ENCODE results near the gene TFAP2A. TPM values are rescaled to one million over a fixed set of nuclear protein-coding genes. Genes with fewer than 3 reads are reported as not detected.

The TFAP2A gene
- total RNA-seq, 1 experiment from 2014 or later = not detected

GRCh38 chr6:10381133-10381829 lies 33.6 kb downstream of the TFAP2A start:
- peak; percentile 87 for DNase-seq
- Histone ChIP-seq H3K4me3 (ENCODE audit: insufficient read depth, low read depth, low read length) (0 out of 2 replicates have a peak overlapping the region, but pooled peaks have one; percentile 9), H3K36me3 (replicated peaks; ENCODE audit: control insufficient read depth, insufficient read depth, low read length) (no peaks in the 10 kb centered on the region), H3K27me3 (ENCODE audit: control insufficient read depth, insufficient read depth, low read length) (peaks cover 63% of the 10 kb centered on the region)

GRCh38 chr6:10375391-10375969 lies 39.4 kb downstream of the TFAP2A start:
- H3K4me3 ChIP-seq (ENCODE audit: insufficient read depth, low read depth, low read length) = no peak overlapping the region
- peak; percentile 69 for DNase-seq

GRCh38 chr6:10373642-10374359 lies 41.1 kb downstream of the TFAP2A start:
- Histone ChIP-seq H3K4me3 (ENCODE audit: insufficient read depth, low read depth, low read length) (no peak overlapping the region), H3K27me3 (ENCODE audit: control insufficient read depth, insufficient read depth, low read length) (no peaks in the 10 kb centered on the region; the same call in 1 of the 2 replicates), H3K36me3 (replicated peaks; ENCODE audit: control insufficient read depth, insufficient read depth, low read length) (no peaks in the 10 kb centered on the region)
- no peak for DNase-seq

More at GRCh38 chr6:10375391-10375969, 39.4 kb downstream of the TFAP2A start:
- H3K36me3 ChIP-seq (replicated peaks; ENCODE audit: control insufficient read depth, insufficient read depth, low read length) = no peaks in the 10 kb centered on the region
- H3K27me3 ChIP-seq (ENCODE audit: control insufficient read depth, insufficient read depth, low read length) = peaks cover 5% of the 10 kb centered on the region

GRCh38 chr6:10369896-10370295 lies 45.0 kb downstream of the TFAP2A start:
- Histone ChIP-seq H3K4me3 (ENCODE audit: insufficient read depth, low read depth, low read length) (no peak overlapping the region), H3K27me3 (ENCODE audit: control insufficient read depth, insufficient read depth, low read length) (no peaks in the 10 kb centered on the region), H3K36me3 (replicated peaks; ENCODE audit: control insufficient read depth, insufficient read depth, low read length) (no peaks in the 10 kb centered on the region)
- no peak for DNase-seq

GRCh38 chr6:10368861-10369260 lies 46.0 kb downstream of the TFAP2A start:
- no peaks in the 10 kb centered on the region for H3K36me3 ChIP-seq (replicated peaks; ENCODE audit: control insufficient read depth, insufficient read depth, low read length)
- DNase-seq = no peak
- no peaks in the 10 kb centered on the region for H3K27me3 ChIP-seq (ENCODE audit: control insufficient read depth, insufficient read depth, low read length)
- no peak overlapping the region for H3K4me3 ChIP-seq (ENCODE audit: insufficient read depth, low read depth, low read length)

GRCh38 chr6:10363911-10364310 lies 51.0 kb downstream of the TFAP2A start:
- DNase-seq = no peak
- Histone ChIP-seq H3K36me3 (replicated peaks; ENCODE audit: control insufficient read depth, insufficient read depth, low read length) (no peaks in the 10 kb centered on the region), H3K27me3 (ENCODE audit: control insufficient read depth, insufficient read depth, low read length) (no peaks in the 10 kb centered on the region), H3K4me3 (ENCODE audit: insufficient read depth, low read depth, low read length) (no peak overlapping the region)

- Histone ChIP-seq H3K27me3 (ENCODE audit: control insufficient read depth, insufficient read depth, low read length) (no peaks in the 10 kb centered on the region), H3K4me3 (ENCODE audit: insufficient read depth, low read depth, low read length) (no peak overlapping the region), H3K36me3 (replicated peaks; ENCODE audit: control insufficient read depth, insufficient read depth, low read length) (no peaks in the 10 kb centered on the region)
- DNase-seq = no peak
Observed at GRCh38 chr6:10362300-10362699, 52.6 kb downstream of the TFAP2A start.

GRCh38 chr6:10361428-10361827 lies 53.4 kb downstream of the TFAP2A start:
- DNase-seq = no peak
- Histone ChIP-seq H3K4me3 (ENCODE audit: insufficient read depth, low read depth, low read length) (no peak overlapping the region), H3K27me3 (ENCODE audit: control insufficient read depth, insufficient read depth, low read length) (no peaks in the 10 kb centered on the region), H3K36me3 (replicated peaks; ENCODE audit: control insufficient read depth, insufficient read depth, low read length) (no peaks in the 10 kb centered on the region)

GRCh38 chr6:10359581-10359980 lies 55.3 kb downstream of the TFAP2A start:
- H3K27me3 ChIP-seq (ENCODE audit: control insufficient read depth, insufficient read depth, low read length) = no peaks in the 10 kb centered on the region
- H3K4me3 ChIP-seq (ENCODE audit: insufficient read depth, low read depth, low read length) = no peak overlapping the region
- DNase-seq = no peak
- H3K36me3 ChIP-seq (replicated peaks; ENCODE audit: control insufficient read depth, insufficient read depth, low read length) = no peaks in the 10 kb centered on the region

- no peak overlapping the region for H3K4me3 ChIP-seq (ENCODE audit: insufficient read depth, low read depth, low read length)
- H3K27me3 ChIP-seq (ENCODE audit: control insufficient read depth, insufficient read depth, low read length) = no peaks in the 10 kb centered on the region
- no peak for DNase-seq
- no peaks in the 10 kb centered on the region for H3K36me3 ChIP-seq (replicated peaks; ENCODE audit: control insufficient read depth, insufficient read depth, low read length)
Observed at GRCh38 chr6:10355115-10355702, 59.7 kb downstream of the TFAP2A start.

- DNase-seq = peak; percentile 33
- no peak overlapping the region for H3K4me3 ChIP-seq (ENCODE audit: insufficient read depth, low read depth, low read length)
- no peaks in the 10 kb centered on the region for H3K27me3 ChIP-seq (ENCODE audit: control insufficient read depth, insufficient read depth, low read length)
- H3K36me3 ChIP-seq (replicated peaks; ENCODE audit: control insufficient read depth, insufficient read depth, low read length) = no peaks in the 10 kb centered on the region
Observed at GRCh38 chr6:10351791-10352190, 63.1 kb downstream of the TFAP2A start.

- Histone ChIP-seq H3K4me3 (ENCODE audit: insufficient read depth, low read depth, low read length) (no peak overlapping the region), H3K36me3 (replicated peaks; ENCODE audit: control insufficient read depth, insufficient read depth, low read length) (no peaks in the 10 kb centered on the region), H3K27me3 (ENCODE audit: control insufficient read depth, insufficient read depth, low read length) (no peaks in the 10 kb centered on the region)
- DNase-seq = no peak
Observed at GRCh38 chr6:10350720-10351119, 64.2 kb downstream of the TFAP2A start.

GRCh38 chr6:10347561-10348327 lies 67.1 kb downstream of the TFAP2A start:
- Histone ChIP-seq H3K36me3 (replicated peaks; ENCODE audit: control insufficient read depth, insufficient read depth, low read length) (no peaks in the 10 kb centered on the region), H3K27me3 (ENCODE audit: control insufficient read depth, insufficient read depth, low read length) (no peaks in the 10 kb centered on the region), H3K4me3 (ENCODE audit: insufficient read depth, low read depth, low read length) (no peak overlapping the region)
- DNase-seq = no peak

Data from H7 (cell line).